ENCODE data around the gene INPP5E. TPM values are rescaled to one million over a fixed set of nuclear protein-coding genes. Genes with fewer than 3 reads are reported as not detected.
A peak's percentile ranks its signal among the peaks of the same experiment; 100 is the strongest.

INPP5E gene
- total RNA-seq, 2 donors from 2014 or later = 17.2 to 20.1 TPM

DNA sequence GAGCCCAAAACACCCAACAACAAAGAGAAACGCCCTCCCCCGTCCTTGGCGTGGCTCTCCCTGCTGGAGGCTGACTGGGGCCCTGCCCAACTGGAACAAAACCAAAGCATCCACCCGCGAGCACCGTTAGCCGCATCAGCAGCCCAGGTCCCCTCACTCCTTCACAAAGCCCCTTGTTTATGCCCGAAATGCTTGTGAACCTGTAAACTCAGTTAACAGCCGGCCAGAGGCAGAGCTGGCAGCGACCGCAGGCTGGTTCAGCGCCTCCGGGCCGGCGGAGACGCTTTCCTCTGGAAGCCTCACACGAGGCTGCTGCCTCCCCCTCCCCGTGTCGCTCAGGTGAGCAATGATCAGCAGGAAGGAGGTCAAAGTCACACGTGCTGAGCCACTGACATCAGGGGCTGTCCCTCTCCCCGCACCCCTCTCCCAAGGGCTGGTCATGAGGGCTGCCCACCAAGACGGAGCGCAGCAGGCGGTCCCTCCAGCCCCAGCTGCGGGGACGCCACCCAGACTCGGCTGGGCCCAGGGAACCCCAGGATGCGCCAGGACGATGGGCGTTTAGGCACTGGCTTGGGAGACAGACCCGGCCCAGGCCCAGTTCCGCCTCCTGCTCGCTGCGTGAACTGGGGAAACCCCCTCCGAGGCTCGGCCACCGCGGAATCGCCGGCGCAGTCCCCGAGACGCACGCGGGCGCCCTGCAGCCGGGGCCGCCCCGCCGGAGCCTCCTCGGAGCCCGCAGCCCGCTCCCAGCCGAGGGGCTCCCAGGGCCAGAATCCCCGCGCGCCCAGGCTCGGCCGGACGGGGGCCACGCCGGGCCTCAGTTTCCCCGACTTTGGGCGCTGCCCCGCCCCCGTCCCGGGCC is 40.2 kb downstream of the INPP5E start:
- Mint-ChIP-seq H3K27ac (peak overlapping the region; percentile 74), H3K9me3 (no peaks in the 10 kb centered on the region), H3K27me3 (ENCODE audit: low read depth) (no peaks in the 10 kb centered on the region), H3K4me1 (ENCODE audit: low read depth) (peaks cover 43% of the 10 kb centered on the region), H3K4me3 (peak overlapping the region; percentile 90 to 93), H3K36me3 (ENCODE audit: insufficient read depth in 2 of 2) (peaks cover 4 to 13% of the 10 kb centered on the region in 2 donors)
- ATAC-seq (replicated peaks in 1 of 2) = peak; percentile 35 to 42
- peak; percentile 53 to 60 for DNase-seq

DNA sequence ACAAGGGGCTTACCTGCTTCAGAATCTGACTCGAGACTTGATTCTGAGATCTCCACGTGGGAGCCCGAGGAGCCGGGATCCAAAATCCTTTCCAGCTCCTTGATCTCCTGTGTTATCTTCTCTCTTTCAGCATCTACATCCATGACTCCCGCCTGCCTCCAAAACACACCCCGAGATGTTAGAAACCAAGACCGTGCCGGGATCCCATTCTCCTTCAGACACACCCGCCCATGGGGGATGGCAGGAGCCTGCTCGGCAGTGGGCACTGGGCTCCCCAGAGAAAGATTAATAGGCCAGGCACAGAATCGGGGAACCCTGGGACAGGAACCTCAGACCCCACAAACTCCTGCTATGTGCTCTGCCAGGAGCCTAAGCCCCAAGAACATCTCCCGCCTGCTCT is 41.4 kb downstream of the INPP5E start:
- Mint-ChIP-seq H3K36me3 (ENCODE audit: insufficient read depth in 2 of 2) (peaks cover 4 to 13% of the 10 kb centered on the region in 2 donors), H3K27me3 (ENCODE audit: low read depth) (no peaks in the 10 kb centered on the region), H3K9me3 (no peaks in the 10 kb centered on the region), H3K4me3 (peak overlapping the region; percentile 90 to 93), H3K27ac (no peak overlapping the region), H3K4me1 (ENCODE audit: low read depth) (peaks cover 32% of the 10 kb centered on the region)
- DNase-seq (no peak), ATAC-seq (replicated peaks in 1 of 2) (no peak)

DNA sequence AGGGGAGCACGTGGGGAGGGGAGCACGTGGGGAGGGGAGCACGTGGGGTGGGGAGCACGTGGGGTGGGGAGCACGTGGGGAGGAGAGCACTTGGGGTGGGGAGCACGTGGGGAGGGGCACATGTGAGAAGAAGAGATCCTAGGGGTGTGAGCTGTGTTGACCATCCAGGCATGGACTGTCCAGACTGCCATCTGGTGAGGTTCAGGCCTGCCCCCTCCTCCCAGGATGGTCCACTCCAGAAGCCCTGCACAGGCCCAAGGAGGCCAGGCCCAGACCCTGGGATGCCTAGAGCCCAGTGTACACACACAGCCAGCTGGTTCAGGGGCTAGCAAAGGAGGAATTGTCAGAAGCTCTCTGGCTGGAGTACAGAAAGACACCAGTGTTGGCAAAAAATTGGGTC is 42.0 kb downstream of the INPP5E start:
- Mint-ChIP-seq H3K9me3 (no peaks in the 10 kb centered on the region), H3K4me1 (ENCODE audit: low read depth) (peaks cover 29% of the 10 kb centered on the region), H3K4me3 (no peak overlapping the region), H3K36me3 (ENCODE audit: insufficient read depth in 2 of 2) (peaks cover 4 to 11% of the 10 kb centered on the region in 2 donors), H3K27me3 (ENCODE audit: low read depth) (no peaks in the 10 kb centered on the region), H3K27ac (no peak overlapping the region)
- ATAC-seq (replicated peaks in 1 of 2) (no peak), DNase-seq (no peak)

DNA sequence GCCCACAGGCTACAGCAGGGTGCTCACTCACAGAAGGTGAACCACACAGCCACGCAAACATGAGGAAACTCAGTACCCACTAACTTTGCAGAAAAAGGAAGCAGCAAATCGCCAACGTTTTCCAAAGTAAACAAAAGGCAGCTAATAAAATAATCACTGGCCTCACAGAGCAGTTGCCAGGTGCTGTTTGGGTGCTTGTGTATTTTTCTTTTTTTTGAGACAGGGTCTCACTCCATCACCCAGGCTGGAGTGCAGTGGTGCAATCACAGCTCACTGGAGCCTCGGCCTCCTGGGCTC is 43.5 kb downstream of the INPP5E start:
- Mint-ChIP-seq H3K27me3 (ENCODE audit: low read depth) (no peaks in the 10 kb centered on the region), H3K27ac (no peak overlapping the region), H3K4me3 (no peak overlapping the region), H3K4me1 (ENCODE audit: low read depth) (peaks cover 20% of the 10 kb centered on the region), H3K36me3 (ENCODE audit: insufficient read depth in 2 of 2) (peaks cover 6 to 13% of the 10 kb centered on the region in 2 donors), H3K9me3 (no peaks in the 10 kb centered on the region)
- ATAC-seq (replicated peaks in 1 of 2) (no peak), DNase-seq (no peak)

DNA sequence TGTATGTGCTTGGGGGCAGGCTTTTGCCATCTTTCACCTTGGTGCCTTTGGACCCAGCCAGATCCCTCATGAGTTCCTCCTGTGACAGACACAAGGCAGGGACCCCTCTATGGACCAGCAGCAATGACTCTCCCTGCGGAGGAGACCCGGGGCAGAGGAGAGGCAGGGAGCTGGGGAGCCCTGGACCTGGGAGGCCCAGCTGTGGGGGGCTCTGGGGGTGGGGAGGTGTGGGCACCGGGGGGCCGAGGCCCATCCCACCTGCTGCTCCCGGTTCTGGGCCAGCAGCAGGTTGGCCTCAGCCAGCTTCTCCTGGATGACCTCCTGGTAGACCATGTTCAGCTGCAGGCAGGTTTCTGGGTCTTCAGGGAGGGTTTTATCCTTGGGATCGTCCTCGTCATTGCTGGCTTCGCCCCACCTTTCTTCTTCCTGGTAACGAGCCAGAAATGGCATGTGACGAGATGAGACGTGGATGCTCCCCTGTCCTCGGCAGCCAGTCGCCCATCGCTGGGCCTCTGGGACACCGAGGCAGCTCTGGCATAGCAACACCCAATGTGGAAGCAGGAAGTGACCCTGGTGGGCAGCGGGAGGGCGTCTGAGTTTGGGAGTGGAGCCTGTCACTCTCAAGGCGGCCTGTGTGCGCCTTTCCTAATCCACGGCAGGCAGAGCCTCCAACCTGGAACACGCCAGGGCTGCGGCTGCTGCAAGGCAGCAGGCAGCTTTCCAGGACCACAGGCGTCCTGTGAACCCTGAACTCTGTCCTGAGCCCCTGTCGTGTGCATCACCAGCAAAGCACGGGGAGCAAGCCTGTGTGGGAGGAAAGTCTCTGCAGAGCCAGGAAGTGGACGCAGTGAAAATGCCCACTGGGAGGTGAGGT is 44.1 kb downstream of the INPP5E start:
- Mint-ChIP-seq H3K27me3 (ENCODE audit: low read depth) (no peaks in the 10 kb centered on the region), H3K36me3 (ENCODE audit: insufficient read depth in 2 of 2) (peaks cover 7 to 13% of the 10 kb centered on the region in 2 donors), H3K9me3 (no peaks in the 10 kb centered on the region), H3K27ac (no peak overlapping the region), H3K4me3 (no peak overlapping the region), H3K4me1 (ENCODE audit: low read depth) (peaks cover 15% of the 10 kb centered on the region)
- ATAC-seq (replicated peaks in 1 of 2) (no peak), DNase-seq (no peak)

DNA sequence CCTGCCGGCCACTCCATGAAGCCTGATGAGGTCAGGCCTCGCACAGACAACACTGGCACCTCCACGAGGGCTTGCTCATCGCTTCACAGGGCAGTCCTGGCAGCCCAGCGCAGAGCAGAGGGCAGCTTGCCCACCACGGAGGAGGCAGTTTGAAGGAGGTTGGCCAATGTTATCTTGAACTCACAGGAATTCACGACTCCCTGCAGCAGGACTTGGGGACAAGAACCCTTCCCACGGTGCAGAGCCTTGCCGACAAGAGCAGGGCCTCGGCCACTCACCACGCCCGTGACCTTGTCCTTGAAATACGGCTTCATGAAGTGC is 44.7 kb downstream of the INPP5E start:
- Mint-ChIP-seq H3K27me3 (ENCODE audit: low read depth) (no peaks in the 10 kb centered on the region), H3K4me3 (no peak overlapping the region), H3K9me3 (no peaks in the 10 kb centered on the region), H3K27ac (no peak overlapping the region), H3K36me3 (ENCODE audit: insufficient read depth in 2 of 2) (peaks cover 7 to 17% of the 10 kb centered on the region in 2 donors), H3K4me1 (ENCODE audit: low read depth) (peaks cover 12% of the 10 kb centered on the region)
- DNase-seq = no peak
- no peak for ATAC-seq (replicated peaks in 1 of 2)

DNA sequence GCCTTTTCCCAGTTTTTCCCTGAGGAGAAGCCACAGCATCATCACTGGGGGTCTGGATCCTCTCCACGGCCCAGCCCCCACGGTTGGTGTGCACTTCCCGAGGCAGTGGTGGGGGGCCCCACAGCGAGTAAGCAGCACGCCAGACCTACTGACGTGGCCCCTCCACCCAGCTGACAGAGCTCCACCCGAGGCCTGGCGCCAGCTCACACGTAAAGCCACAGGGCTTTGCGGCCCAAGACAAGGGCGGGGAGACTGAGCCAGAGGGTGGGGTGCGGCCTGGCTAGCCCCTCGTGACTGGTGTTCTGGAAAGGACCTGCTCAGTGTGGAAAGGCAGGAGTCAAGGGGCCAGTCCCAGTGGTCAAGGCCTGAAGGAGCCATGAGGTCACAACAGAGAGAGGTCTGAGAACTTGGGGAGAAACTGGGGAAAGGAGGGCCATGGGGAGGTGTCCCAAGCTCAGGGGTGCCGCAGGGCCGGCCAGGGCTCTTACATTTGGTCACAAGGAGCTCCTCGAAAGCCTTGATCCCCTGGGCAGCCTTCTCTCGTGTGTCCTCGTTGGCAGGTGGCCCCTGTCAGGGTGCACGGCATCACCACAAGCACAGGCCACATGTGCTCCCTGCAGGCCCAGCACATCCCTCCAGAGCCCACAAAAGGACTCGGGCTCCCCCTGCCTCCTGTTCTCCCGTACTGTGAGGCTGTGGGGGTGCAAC is 45.2 kb downstream of the INPP5E start:
- Mint-ChIP-seq H3K36me3 (ENCODE audit: insufficient read depth in 2 of 2) (peaks cover 9 to 21% of the 10 kb centered on the region in 2 donors), H3K4me3 (no peak overlapping the region), H3K27ac (no peak overlapping the region), H3K27me3 (ENCODE audit: low read depth) (no peaks in the 10 kb centered on the region), H3K9me3 (no peaks in the 10 kb centered on the region), H3K4me1 (ENCODE audit: low read depth) (peaks cover 12% of the 10 kb centered on the region)
- no peak for ATAC-seq (replicated peaks in 1 of 2)
- DNase-seq = no peak

DNA sequence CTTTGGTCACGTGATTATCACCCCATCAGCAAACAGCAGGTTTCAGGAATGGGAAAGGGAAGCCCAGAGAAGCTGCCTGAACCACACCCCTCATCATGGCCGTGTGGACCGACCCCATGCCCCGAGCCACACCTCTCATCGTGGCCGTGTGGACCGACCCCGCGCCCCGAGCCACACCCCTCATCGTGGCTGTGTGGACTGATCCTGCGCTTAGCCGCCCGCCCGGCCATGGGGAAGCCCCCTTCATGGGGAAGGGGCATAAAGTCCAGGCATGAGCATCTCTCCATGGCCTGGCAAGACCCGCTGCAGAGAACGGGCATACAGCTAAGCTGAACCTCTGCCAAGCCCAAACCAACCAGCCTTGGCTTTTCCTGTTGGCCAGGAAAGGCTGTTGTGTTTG is 46.1 kb downstream of the INPP5E start:
- peaks cover 3% of the 10 kb centered on the region for H3K4me1 Mint-ChIP-seq (ENCODE audit: low read depth)
- H3K4me3 Mint-ChIP-seq = no peak overlapping the region
- H3K9me3 Mint-ChIP-seq = no peaks in the 10 kb centered on the region
- ATAC-seq (replicated peaks in 1 of 2) (no peak), DNase-seq (no peak)
- H3K36me3 Mint-ChIP-seq (ENCODE audit: insufficient read depth in 2 of 2) = peaks cover 9 to 21% of the 10 kb centered on the region in 2 donors
- no peaks in the 10 kb centered on the region for H3K27me3 Mint-ChIP-seq (ENCODE audit: low read depth)
- no peak overlapping the region for H3K27ac Mint-ChIP-seq

DNA sequence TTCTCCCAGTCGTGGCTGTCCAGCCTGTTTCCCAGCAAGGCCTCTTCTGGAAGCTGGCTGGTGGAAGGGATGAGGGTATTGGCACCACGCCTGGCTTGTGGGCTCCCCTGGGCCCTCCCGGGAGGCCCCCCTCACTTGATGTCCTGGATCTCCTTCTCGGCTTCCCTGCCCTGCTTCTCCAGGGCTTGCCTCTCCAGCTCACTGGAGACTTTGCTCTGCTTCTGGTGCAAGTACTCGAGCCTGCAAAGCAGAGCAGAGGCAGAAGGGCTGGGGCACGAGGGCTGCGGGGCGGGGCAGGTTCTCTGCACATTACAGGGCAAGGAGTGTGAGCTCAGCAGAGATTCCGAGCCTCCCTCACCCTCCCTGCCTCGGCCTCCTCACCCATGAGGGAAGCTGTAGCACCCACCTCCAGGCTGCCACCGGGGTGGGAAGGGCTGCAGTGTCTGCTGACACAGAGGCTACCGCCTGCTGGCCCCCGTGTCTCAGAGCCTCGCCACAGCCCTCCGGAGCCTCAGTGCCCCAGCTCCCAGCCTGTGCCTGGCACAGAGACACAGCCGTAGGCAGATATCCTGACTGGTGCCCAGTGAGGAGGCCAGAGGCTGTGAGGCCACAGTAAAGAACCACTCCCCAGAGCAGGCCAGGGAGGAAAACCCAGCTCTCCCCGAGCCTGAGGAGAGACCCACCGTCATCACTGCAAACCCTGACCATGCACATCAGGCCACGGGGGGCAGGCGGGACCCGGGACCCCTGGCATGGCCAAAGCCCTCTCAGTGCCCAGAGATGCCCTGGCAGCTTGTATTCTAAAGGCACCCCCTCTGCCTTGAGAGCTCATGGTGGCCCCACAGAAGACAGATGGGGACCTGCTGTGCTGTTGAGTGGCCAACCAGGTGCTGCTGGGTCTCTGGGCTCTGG is 46.9 kb downstream of the INPP5E start:
- Mint-ChIP-seq H3K4me3 (no peak overlapping the region), H3K4me1 (ENCODE audit: low read depth) (no peaks in the 10 kb centered on the region), H3K27ac (no peak overlapping the region), H3K36me3 (ENCODE audit: insufficient read depth in 2 of 2) (peaks cover 9 to 25% of the 10 kb centered on the region in 2 donors), H3K9me3 (no peaks in the 10 kb centered on the region), H3K27me3 (ENCODE audit: low read depth) (no peaks in the 10 kb centered on the region)
- DNase-seq (no peak), ATAC-seq (replicated peaks in 1 of 2) (no peak)

DNA sequence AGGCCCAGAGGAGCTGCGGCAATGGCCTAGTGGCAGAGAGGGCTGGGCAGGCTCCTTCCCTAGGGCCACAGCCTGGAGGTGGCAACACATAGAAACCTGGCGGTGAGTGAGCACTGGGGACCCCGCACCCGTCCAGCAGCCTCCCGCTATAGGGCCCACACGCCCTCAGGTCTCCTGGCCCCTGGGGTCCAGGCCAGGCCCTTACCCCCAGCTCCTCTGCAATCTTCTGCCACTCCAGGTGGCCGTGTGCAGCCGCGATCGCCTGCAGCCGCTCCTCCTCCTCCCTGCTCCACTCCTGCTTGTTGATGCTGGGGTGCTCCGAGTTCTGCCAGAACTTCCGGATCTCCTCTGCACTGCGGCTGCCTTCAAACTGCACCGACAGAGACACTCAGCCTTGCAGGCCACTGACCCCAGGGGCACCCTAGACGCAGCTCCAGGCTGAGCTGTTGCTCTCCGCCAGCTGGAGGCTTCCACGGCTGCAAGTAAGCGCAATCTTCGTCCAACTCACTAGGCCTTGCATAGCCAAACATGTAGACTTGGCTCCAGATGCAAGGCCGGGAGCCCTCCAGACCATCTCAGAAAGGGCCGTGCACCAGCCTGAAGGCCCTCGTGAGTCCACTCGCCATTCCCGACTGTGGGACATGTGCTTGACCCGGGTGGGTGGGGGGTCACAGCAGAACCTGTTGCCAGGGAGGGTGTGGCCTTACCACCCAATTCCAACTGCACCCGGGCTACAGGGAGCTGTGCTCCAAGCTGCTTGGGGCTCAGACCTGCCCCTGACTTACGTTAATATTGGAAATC is 47.7 kb downstream of the INPP5E start:
- H3K4me1 Mint-ChIP-seq (ENCODE audit: low read depth) = no peaks in the 10 kb centered on the region
- H3K9me3 Mint-ChIP-seq = no peaks in the 10 kb centered on the region
- ATAC-seq (replicated peaks in 1 of 2) = no peak
- H3K27ac Mint-ChIP-seq = no peak overlapping the region
- H3K36me3 Mint-ChIP-seq (ENCODE audit: insufficient read depth in 2 of 2) = peaks cover 10 to 27% of the 10 kb centered on the region in 2 donors
- no peak for DNase-seq
- H3K4me3 Mint-ChIP-seq = no peak overlapping the region
- no peaks in the 10 kb centered on the region for H3K27me3 Mint-ChIP-seq (ENCODE audit: low read depth)

DNA sequence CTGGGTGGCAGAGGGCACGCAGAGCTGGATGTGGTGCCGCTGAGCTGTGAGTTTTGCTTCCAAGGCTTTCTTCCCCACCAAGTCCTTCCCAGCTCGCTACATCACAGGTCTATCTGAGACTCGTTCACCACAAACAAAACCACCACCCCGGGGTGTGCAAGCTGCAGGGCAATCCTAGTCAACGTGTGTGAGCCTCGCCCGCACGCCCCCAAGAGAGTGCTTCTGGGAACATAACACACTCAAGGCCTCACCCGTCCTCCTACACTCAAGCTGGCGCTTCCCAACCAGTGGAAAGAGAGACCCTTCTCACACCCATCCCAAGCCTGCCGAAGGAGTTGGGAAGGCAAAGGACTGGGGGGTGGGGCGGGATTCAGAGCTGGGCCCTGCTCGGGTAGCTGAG is 50.2 kb downstream of the INPP5E start:
- Mint-ChIP-seq H3K4me3 (no peak overlapping the region), H3K27me3 (ENCODE audit: low read depth) (no peaks in the 10 kb centered on the region), H3K36me3 (ENCODE audit: insufficient read depth in 2 of 2) (peaks cover 13 to 26% of the 10 kb centered on the region in 2 donors), H3K9me3 (no peaks in the 10 kb centered on the region), H3K27ac (no peak overlapping the region), H3K4me1 (ENCODE audit: low read depth) (peaks cover 17% of the 10 kb centered on the region)
- no peak for ATAC-seq (replicated peaks in 1 of 2)
- no peak for DNase-seq

DNA sequence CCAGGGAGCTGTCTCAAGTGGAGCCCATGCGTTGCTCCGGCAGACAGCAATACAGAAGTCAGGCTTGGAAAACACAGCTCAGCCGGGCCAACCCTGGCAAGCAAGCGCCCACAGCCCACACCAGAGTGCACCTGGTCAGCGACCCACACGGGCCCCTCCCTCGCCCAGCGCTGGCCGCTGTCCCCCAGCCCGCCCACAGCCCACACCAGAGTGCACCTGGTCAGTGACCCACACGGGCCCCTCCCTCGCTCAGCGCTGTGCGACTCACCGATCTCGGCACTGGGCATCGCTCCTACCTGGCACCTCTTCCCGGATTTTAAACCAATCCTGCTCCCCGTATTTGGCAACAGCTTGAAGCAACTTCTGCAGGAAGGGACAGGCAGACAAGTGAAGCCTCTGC is 52.4 kb downstream of the INPP5E start:
- no peak overlapping the region for H3K4me3 Mint-ChIP-seq
- H3K27me3 Mint-ChIP-seq (ENCODE audit: low read depth) = no peaks in the 10 kb centered on the region
- no peak overlapping the region for H3K27ac Mint-ChIP-seq
- no peaks in the 10 kb centered on the region for H3K9me3 Mint-ChIP-seq
- H3K36me3 Mint-ChIP-seq (ENCODE audit: insufficient read depth in 2 of 2) = peaks cover 13 to 26% of the 10 kb centered on the region in 2 donors
- no peak for DNase-seq
- no peak for ATAC-seq (replicated peaks in 1 of 2)
- H3K4me1 Mint-ChIP-seq (ENCODE audit: low read depth) = peaks cover 17% of the 10 kb centered on the region
